ENCODE results near the gene KHDC3L.
A peak's percentile ranks its signal among the peaks of the same experiment; 100 is the strongest.

Gene KHDC3L

GRCh38 chr6:73362358-73362757 lies at the start of gene KHDC3L:
Gene KHDC3L, plus strand, starts transcription at chr6:73362658. Its CDS starts 72 bp downstream, at chr6:73362730.
- ChIA-PET POLR2A (no interaction called here), CTCF (no interaction called here)
- H3K4me3 ChIP-seq (ENCODE audit: low read depth, low read length): no peak within 1 kb of the TSS
- no peak for DNase-seq (ENCODE audit: low read depth, low spot score)
- no peak for TF ChIP-seq CTCF (IDR thresholded peaks at IDR 0.05; ENCODE audit: insufficient read depth, low read length, missing control alignments)

GRCh38 chr6:73314577-73315492 lies 47.6 kb upstream of the KHDC3L start:
- no peak for DNase-seq (ENCODE audit: low read depth, low spot score)
- ChIA-PET POLR2A (no interaction called here), CTCF (interaction anchor here (0.8 to 4.5 kb wide), 4 partner anchors 12 to 29 kb away, joined by 3 to 28 read pairs (median 4); no protein-coding TSS in a partner anchor)
- H3K4me3 ChIP-seq (ENCODE audit: low read depth, low read length): peak overlapping the region; percentile 33
- TF ChIP-seq CTCF (IDR thresholded peaks at IDR 0.05; ENCODE audit: insufficient read depth, low read length, missing control alignments): no peak

- DNase-seq (ENCODE audit: low read depth, low spot score): no peak
- ChIA-PET CTCF (interaction anchor here (10.2 kb wide), 1 partner anchor 36 kb away, joined by 291 read pairs; no protein-coding TSS in a partner anchor), POLR2A (no interaction called here)
- no peak overlapping the region for H3K4me3 ChIP-seq (ENCODE audit: low read depth, low read length)
- TF ChIP-seq CTCF (IDR thresholded peaks at IDR 0.05; ENCODE audit: insufficient read depth, low read length, missing control alignments): no peak
These were observed 39.1 kb upstream of the KHDC3L start for GRCh38 chr6:73323323-73323722.

GRCh38 chr6:73325656-73326055 lies 36.8 kb upstream of the KHDC3L start:
- ChIA-PET CTCF (interaction anchor here (1.1 to 10.2 kb wide), 11 partner anchors 8 to 915 kb away, joined by 3 to 291 read pairs (median 4); no protein-coding TSS in a partner anchor), POLR2A (no interaction called here)
- TF ChIP-seq CTCF (IDR thresholded peaks at IDR 0.05; ENCODE audit: insufficient read depth, low read length, missing control alignments): no peak
- DNase-seq (ENCODE audit: low read depth, low spot score): no peak
- no peak overlapping the region for H3K4me3 ChIP-seq (ENCODE audit: low read depth, low read length)

- no peak for TF ChIP-seq CTCF (IDR thresholded peaks at IDR 0.05; ENCODE audit: insufficient read depth, low read length, missing control alignments)
- DNase-seq (ENCODE audit: low read depth, low spot score): no peak
- ChIA-PET CTCF (interaction anchor here (0.6 to 10.2 kb wide), 11 partner anchors 9 to 1796 kb away, joined by 3 to 291 read pairs (median 4); no protein-coding TSS in a partner anchor), POLR2A (no interaction called here)
- H3K4me3 ChIP-seq (ENCODE audit: low read depth, low read length): no peak overlapping the region
These were observed 33.7 kb upstream of the KHDC3L start for GRCh38 chr6:73328790-73329189.

- TF ChIP-seq CTCF (IDR thresholded peaks at IDR 0.05; ENCODE audit: insufficient read depth, low read length, missing control alignments): no peak
- H3K4me3 ChIP-seq (ENCODE audit: low read depth, low read length): no peak overlapping the region
- CTCF ChIA-PET: interaction anchor here (0.6 to 10.2 kb wide), 7 partner anchors 9 to 51 kb away, joined by 3 to 291 read pairs (median 5); no protein-coding TSS in a partner anchor
- POLR2A ChIA-PET: no interaction called here
- no peak for DNase-seq (ENCODE audit: low read depth, low spot score)
These were observed 33.3 kb upstream of the KHDC3L start for GRCh38 chr6:73329201-73329600.

Data from AG04449 (cell line).